RWPE1 (cell line): ENCODE measurements around the gene SLC5A10.
"Not testable (repeated sequence)": the region's sequence is repeated elsewhere in the genome, so short reads cannot be mapped to it uniquely, and the experiment has no call there.

ENCODE experiments used
- CTCF ChIA-PET: fragments of 350-600 bp; sonication (Branson Sonifier 250); formaldehyde crosslinking; extraction: SDS; loops from one replicate; lab custom pipeline; 2021; lab: Yijun Ruan, JAX
- POLR2A ChIA-PET: fragments of 400-600 bp; formaldehyde crosslinking; extraction: SDS; loops from one replicate; lab custom pipeline; 2020; ENCODE audit warnings: antibody characterized with exemption; ENCODE audit not compliant: low non-redundant PET; lab: Yijun Ruan, JAX
- DNase-seq: peaks from one replicate; pipeline ENCODE4 v3.0.0; 2012; ENCODE audit warnings: low spot score
- H3K27ac ChIP-seq: fragments of 450-650 bp; 2 replicates; pipeline ENCODE4 v1.5.1; 2017
- TF ChIP-seq, protein P1 (sequence below): fragments of 450-650 bp; conservative IDR thresholded peaks from 2 replicates; pipeline ENCODE4 v1.5.1; 2017; ENCODE audit warnings: low read depth, mild to moderate bottlenecking

SLC5A10 gene

GRCh38 chr17:19017804-19018599 is 66.0 kb downstream of the SLC5A10 start:
- TF ChIP-seq, protein P1, sequence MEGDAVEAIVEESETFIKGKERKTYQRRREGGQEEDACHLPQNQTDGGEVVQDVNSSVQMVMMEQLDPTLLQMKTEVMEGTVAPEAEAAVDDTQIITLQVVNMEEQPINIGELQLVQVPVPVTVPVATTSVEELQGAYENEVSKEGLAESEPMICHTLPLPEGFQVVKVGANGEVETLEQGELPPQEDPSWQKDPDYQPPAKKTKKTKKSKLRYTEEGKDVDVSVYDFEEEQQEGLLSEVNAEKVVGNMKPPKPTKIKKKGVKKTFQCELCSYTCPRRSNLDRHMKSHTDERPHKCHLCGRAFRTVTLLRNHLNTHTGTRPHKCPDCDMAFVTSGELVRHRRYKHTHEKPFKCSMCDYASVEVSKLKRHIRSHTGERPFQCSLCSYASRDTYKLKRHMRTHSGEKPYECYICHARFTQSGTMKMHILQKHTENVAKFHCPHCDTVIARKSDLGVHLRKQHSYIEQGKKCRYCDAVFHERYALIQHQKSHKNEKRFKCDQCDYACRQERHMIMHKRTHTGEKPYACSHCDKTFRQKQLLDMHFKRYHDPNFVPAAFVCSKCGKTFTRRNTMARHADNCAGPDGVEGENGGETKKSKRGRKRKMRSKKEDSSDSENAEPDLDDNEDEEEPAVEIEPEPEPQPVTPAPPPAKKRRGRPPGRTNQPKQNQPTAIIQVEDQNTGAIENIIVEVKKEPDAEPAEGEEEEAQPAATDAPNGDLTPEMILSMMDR = no peak
- no peak overlapping the region; the same call in 1 of the 2 replicates for H3K27ac ChIP-seq
- DNase-seq = no peak
- ChIA-PET CTCF (no interaction called here), POLR2A (interaction anchor here (0.6 kb wide), 1 partner anchor 13 kb away, joined by 3 read pairs; the partner anchor contains the start of gene FAM83G)

DNA sequence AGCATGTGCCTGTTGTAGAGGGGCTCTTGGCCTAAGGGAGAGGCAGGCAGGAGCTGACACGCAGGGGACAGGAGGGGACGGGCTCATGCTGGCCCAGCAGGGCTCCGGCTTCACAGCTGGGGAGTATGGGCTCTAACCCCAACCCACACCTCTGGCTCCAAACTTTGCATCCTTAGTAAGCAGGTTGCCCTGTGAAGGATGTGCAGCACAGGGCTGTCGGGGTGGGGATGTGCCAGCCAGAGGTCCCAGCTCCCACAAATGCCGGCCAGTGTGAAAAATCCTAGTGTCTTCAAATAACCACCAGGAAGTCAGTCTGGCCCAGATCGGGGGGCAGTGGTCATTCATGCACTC is 66.6 kb downstream of the SLC5A10 start:
- no peak for DNase-seq
- CTCF ChIA-PET = no interaction called here
- H3K27ac ChIP-seq = no peak overlapping the region
- TF ChIP-seq, protein P1 = no peak
- POLR2A ChIA-PET = interaction anchor here (0.6 kb wide), 1 partner anchor 14 kb away, joined by 3 read pairs; the partner anchor contains the start of gene FAM83G

DNA sequence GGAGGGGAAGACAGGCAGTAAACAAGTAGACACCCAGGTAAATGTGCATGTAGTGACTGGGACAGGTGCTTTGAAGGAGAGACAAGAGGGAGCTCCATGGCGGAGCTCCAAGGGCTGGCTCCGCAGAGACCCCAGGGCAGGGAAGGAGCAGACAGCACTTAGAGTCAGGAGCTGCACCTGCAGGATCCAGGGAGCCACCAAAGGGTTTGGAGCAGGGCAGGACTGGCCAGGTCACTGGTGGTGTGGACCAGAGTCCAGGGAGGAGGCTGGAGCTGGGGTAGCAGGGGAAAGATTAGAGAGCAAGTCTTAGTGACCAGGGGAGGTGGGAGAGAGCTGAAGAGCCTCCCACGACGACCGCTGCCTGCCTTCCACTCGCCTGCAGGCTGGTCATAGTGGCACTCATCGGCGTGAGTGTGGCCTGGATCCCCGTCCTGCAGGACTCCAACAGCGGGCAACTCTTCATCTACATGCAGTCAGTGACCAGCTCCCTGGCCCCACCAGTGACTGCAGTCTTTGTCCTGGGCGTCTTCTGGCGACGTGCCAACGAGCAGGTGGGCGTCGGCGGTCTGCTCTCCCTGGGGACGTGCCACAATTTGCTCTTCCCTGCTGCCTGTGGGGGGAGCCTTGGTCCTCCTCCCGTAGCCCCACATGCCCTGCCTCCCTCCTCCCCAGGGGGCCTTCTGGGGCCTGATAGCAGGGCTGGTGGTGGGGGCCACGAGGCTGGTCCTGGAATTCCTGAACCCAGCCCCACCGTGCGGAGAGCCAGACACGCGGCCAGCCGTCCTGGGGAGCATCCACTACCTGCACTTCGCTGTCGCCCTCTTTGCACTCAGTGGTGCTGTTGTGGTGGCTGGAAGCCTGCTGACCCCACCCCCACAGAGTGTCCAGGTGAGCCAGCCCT is 67.3 kb downstream of the SLC5A10 start:
- TF ChIP-seq, protein P1 = no peak
- no peak overlapping the region for H3K27ac ChIP-seq
- ChIA-PET POLR2A (no interaction called here), CTCF (no interaction called here)
- DNase-seq = no peak

DNA sequence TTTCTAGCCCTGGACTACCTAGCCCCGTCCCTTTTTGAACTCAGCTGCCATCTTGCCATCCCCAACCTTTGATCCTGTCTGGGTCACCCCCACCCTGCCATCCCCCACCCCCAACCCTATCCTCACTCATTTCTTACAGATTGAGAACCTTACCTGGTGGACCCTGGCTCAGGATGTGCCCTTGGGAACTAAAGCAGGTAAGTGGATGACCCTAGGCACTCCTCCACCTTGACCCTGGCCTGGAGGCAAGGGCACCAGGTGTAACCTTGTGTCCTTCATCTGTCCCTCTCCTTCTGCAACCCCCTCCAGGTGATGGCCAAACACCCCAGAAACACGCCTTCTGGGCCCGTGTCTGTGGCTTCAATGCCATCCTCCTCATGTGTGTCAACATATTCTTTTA is 68.1 kb downstream of the SLC5A10 start:
- POLR2A ChIA-PET = no interaction called here
- TF ChIP-seq, protein P1 = no peak
- no peak for DNase-seq
- CTCF ChIA-PET = no interaction called here
- peak overlapping the region; percentile 29 for H3K27ac ChIP-seq

- POLR2A ChIA-PET, CTCF ChIA-PET, DNase-seq, H3K27ac ChIP-seq: not testable (repeated sequence)
These were observed 69.2 kb downstream of the SLC5A10 start for GRCh38 chr17:19021011-19021621.

- ChIA-PET POLR2A (interaction anchor here (2.0 kb wide), 1 partner anchor 17 kb away, joined by 9 read pairs; the partner anchor contains the start of gene FAM83G), CTCF (interaction anchor here (0.5 kb wide), 1 partner anchor 65 kb away, joined by 3 read pairs; no protein-coding TSS in a partner anchor)
- no peak for DNase-seq
- TF ChIP-seq, protein P1 = no peak
- H3K27ac ChIP-seq = no peak overlapping the region
These were observed 69.7 kb downstream of the SLC5A10 start for GRCh38 chr17:19021622-19022083.
